ENCODE results near the gene CDH16. TPM values are rescaled to one million over a fixed set of nuclear protein-coding genes. Genes with fewer than 3 reads are reported as not detected.
A peak's percentile ranks its signal among the peaks of the same experiment; 100 is the strongest.

Gene CDH16
- total and polyA plus RNA-seq, 2 of the 13 experiments (the other 11 are each of a cell fraction or from before 2014, with no cell fraction given), result 2.7 to 3.9 TPM

GRCh38 chr16:66904846-66905632 is 13.6 kb downstream of the CDH16 start (continued):
- TF ChIP-seq CCDC6 (CRISPR knock-in tag; IDR thresholded peaks at IDR 0.05) (no peak; the same call in 1 of the 2 replicates), SMAD9 (CRISPR knock-in tag; IDR thresholded peaks at IDR 0.05) (no peak), TARDBP (CRISPR knock-in tag; IDR thresholded peaks at IDR 0.05) (no peak; the same call in 1 of the 2 replicates), NFIC (IDR thresholded peaks at IDR 0.05; ENCODE audit: low read length) (0 out of 2 replicates have a peak, but pooled peaks have one; percentile 16), TOPORS (CRISPR knock-in tag; IDR thresholded peaks at IDR 0.05) (no peak), CCAR2 (optimal IDR thresholded peaks at IDR 0.05; ENCODE audit: low read depth, low read length) (no peak), ZNF317 (CRISPR knock-in tag; IDR thresholded peaks at IDR 0.05) (peak; percentile 45; the same call in 1 of the 2 replicates), CREBL2 (CRISPR knock-in tag; IDR thresholded peaks at IDR 0.05; ENCODE audit: borderline replicate concordance) (no peak), HOXA5 (CRISPR knock-in tag; IDR thresholded peaks at IDR 0.05) (peak; percentile 58; the same call in 1 of the 2 replicates), MZF1 (CRISPR knock-in tag; IDR thresholded peaks at IDR 0.05; ENCODE audit: borderline replicate concordance) (no peak), ZNF549 (CRISPR knock-in tag; IDR thresholded peaks at IDR 0.05) (no peak), SMAD3 (CRISPR knock-in tag; IDR thresholded peaks at IDR 0.05) (peak; percentile 49; the same call in 1 of the 2 replicates), GLMP (CRISPR knock-in tag; IDR thresholded peaks at IDR 0.05; ENCODE audit: borderline replicate concordance) (no peak), ZNF7 (CRISPR knock-in tag; IDR thresholded peaks at IDR 0.05) (peak; percentile 13; the same call in 1 of the 2 replicates), ZNF12 (CRISPR knock-in tag; IDR thresholded peaks at IDR 0.05) (0 out of 2 replicates have a peak, but pooled peaks have one; percentile 23), AKAP8 (CRISPR knock-in tag; IDR thresholded peaks at IDR 0.05) (no peak), NFE2 (CRISPR knock-in tag; IDR thresholded peaks at IDR 0.05) (no peak), ZNF34 (CRISPR knock-in tag; IDR thresholded peaks at IDR 0.05; ENCODE audit: borderline replicate concordance) (no peak), ZNF619 (CRISPR knock-in tag; IDR thresholded peaks at IDR 0.05) (peak; percentile 11; the same call in 1 of the 2 replicates), FOXP1 (IDR thresholded peaks at IDR 0.05) (no peak), FOXP1 (CRISPR knock-in tag; IDR thresholded peaks at IDR 0.05) (peak; percentile 66), CBX2 (IDR thresholded peaks at IDR 0.05; ENCODE audit: low read depth, low read length) (no peak), CBX2 (CRISPR knock-in tag; IDR thresholded peaks at IDR 0.05; ENCODE audit: low read depth) (no peak), CENPT (CRISPR knock-in tag; IDR thresholded peaks at IDR 0.05; ENCODE audit: low read depth) (no peak), NFRKB (IDR thresholded peaks at IDR 0.05) (no peak), SIN3A (IDR thresholded peaks at IDR 0.05; ENCODE audit: borderline replicate concordance, low read depth, low read length) (no peak), TGIF2 (CRISPR knock-in tag; IDR thresholded peaks at IDR 0.05) (no peak), ZNF460 (CRISPR knock-in tag; IDR thresholded peaks at IDR 0.05; ENCODE audit: borderline replicate concordance) (no peak), RFXAP (CRISPR knock-in tag; IDR thresholded peaks at IDR 0.05; ENCODE audit: borderline replicate concordance) (peak; percentile 71), SATB2 (CRISPR knock-in tag; IDR thresholded peaks at IDR 0.05) (0 out of 2 replicates have a peak, but pooled peaks have one; percentile 59), ZNF552 (CRISPR knock-in tag; IDR thresholded peaks at IDR 0.05; ENCODE audit: borderline replicate concordance) (0 out of 2 replicates have a peak, but pooled peaks have one; percentile 8), TERF1 (CRISPR knock-in tag; IDR thresholded peaks at IDR 0.05) (no peak)

Measured in HepG2 (cell line).